ENCODE measurements around the gene FOXO6.

Gene FOXO6

GRCh38 chr1:41360786-41361494, at the start of gene FOXO6:
TSS of gene FOXO6 (plus strand) at chr1:41361434.
- DNase-seq = peak; percentile 96

- no peak for DNase-seq
These were observed 48.1 kb upstream of the FOXO6 start for GRCh38 chr1:41312991-41313645.

GRCh38 chr1:41313661-41314131, 47.5 kb upstream of the FOXO6 start:
- DNase-seq = peak; percentile 4

- DNase-seq = no peak
These were observed 46.7 kb upstream of the FOXO6 start for GRCh38 chr1:41314376-41315145.

GRCh38 chr1:41315146-41315822, 46.0 kb upstream of the FOXO6 start:
- no peak for DNase-seq

- no peak for DNase-seq
These were observed 45.4 kb upstream of the FOXO6 start for GRCh38 chr1:41315871-41316270.

- DNase-seq = no peak
These were observed 43.9 kb upstream of the FOXO6 start for GRCh38 chr1:41317361-41317760.

- DNase-seq = no peak
These were observed 43.1 kb upstream of the FOXO6 start for GRCh38 chr1:41318135-41318534.

GRCh38 chr1:41319106-41319755, 42.0 kb upstream of the FOXO6 start:
- DNase-seq = no peak

GRCh38 chr1:41319807-41320711, 41.2 kb upstream of the FOXO6 start:
- no peak for DNase-seq

- no peak for DNase-seq
These were observed 40.1 kb upstream of the FOXO6 start for GRCh38 chr1:41320895-41321676.

GRCh38 chr1:41322101-41322661, 39.1 kb upstream of the FOXO6 start:
- no peak for DNase-seq

- DNase-seq = peak; percentile 25
These were observed 38.4 kb upstream of the FOXO6 start for GRCh38 chr1:41322835-41323234.

- no peak for DNase-seq
These were observed 38.0 kb upstream of the FOXO6 start for GRCh38 chr1:41323243-41323642.

GRCh38 chr1:41325801-41326200, 35.4 kb upstream of the FOXO6 start:
- no peak for DNase-seq

GRCh38 chr1:41327383-41327999, 33.7 kb upstream of the FOXO6 start:
- DNase-seq = no peak

GRCh38 chr1:41328001-41328615, 33.1 kb upstream of the FOXO6 start:
- DNase-seq = no peak

GRCh38 chr1:41328780-41329640, 32.2 kb upstream of the FOXO6 start:
- no peak for DNase-seq
